Measurements from ENCODE around the gene HECW1.

Gene HECW1

GRCh38 chr7:43467846-43468245 is 355.4 kb downstream of the HECW1 start:
- Histone ChIP-seq H3K9me3 (ENCODE audit: control insufficient read depth, insufficient read depth, low read depth, low read length) (no peaks in the 10 kb centered on the region), H3K27me3 (ENCODE audit: control insufficient read depth, insufficient read depth, low read length) (no peaks in the 10 kb centered on the region), H3K27ac (ENCODE audit: low read depth, low read length) (no peak overlapping the region)

GRCh38 chr7:43469051-43469450 is 356.6 kb downstream of the HECW1 start:
- Histone ChIP-seq H3K36me3 (ENCODE audit: control insufficient read depth, insufficient read depth, low read length) (no peaks in the 10 kb centered on the region), H3K27ac (ENCODE audit: low read depth, low read length) (no peak overlapping the region), H3K4me1 (ENCODE audit: control insufficient read depth, insufficient read depth, low read length) (peaks cover 26% of the 10 kb centered on the region), H3K9me3 (ENCODE audit: control insufficient read depth, insufficient read depth, low read depth, low read length) (no peaks in the 10 kb centered on the region), H3K27me3 (ENCODE audit: control insufficient read depth, insufficient read depth, low read length) (no peaks in the 10 kb centered on the region), H3K4me3 (ENCODE audit: low read depth, low read length) (no peak overlapping the region), H3K9ac (ENCODE audit: low read length) (no peak overlapping the region)

More at GRCh38 chr7:43467846-43468245, 355.4 kb downstream of the HECW1 start:
- peaks cover 30% of the 10 kb centered on the region for H3K4me1 ChIP-seq (ENCODE audit: control insufficient read depth, insufficient read depth, low read length)
- no peaks in the 10 kb centered on the region for H3K36me3 ChIP-seq (ENCODE audit: control insufficient read depth, insufficient read depth, low read length)
- no peak overlapping the region for H3K9ac ChIP-seq (ENCODE audit: low read length)
- H3K4me3 ChIP-seq (ENCODE audit: low read depth, low read length), result no peak overlapping the region

- no peak overlapping the region for H3K27ac ChIP-seq (ENCODE audit: low read depth, low read length)
- no peaks in the 10 kb centered on the region for H3K36me3 ChIP-seq (ENCODE audit: control insufficient read depth, insufficient read depth, low read length)
- H3K27me3 ChIP-seq (ENCODE audit: control insufficient read depth, insufficient read depth, low read length), result no peaks in the 10 kb centered on the region
Measured at GRCh38 chr7:43470110-43470509, 357.7 kb downstream of the HECW1 start.

GRCh38 chr7:43475983-43476382 is 363.5 kb downstream of the HECW1 start:
- Histone ChIP-seq H3K4me1 (ENCODE audit: control insufficient read depth, insufficient read depth, low read length) (peaks cover 10% of the 10 kb centered on the region; the same call in 1 of the 2 replicates), H3K9me3 (ENCODE audit: control insufficient read depth, insufficient read depth, low read depth, low read length) (peaks cover 13% of the 10 kb centered on the region), H3K4me3 (ENCODE audit: low read depth, low read length) (no peak overlapping the region), H3K27ac (ENCODE audit: low read depth, low read length) (no peak overlapping the region), H3K36me3 (ENCODE audit: control insufficient read depth, insufficient read depth, low read length) (no peaks in the 10 kb centered on the region), H3K27me3 (ENCODE audit: control insufficient read depth, insufficient read depth, low read length) (no peaks in the 10 kb centered on the region), H3K9ac (ENCODE audit: low read length) (no peak overlapping the region)

More at GRCh38 chr7:43470110-43470509, 357.7 kb downstream of the HECW1 start:
- Histone ChIP-seq H3K4me3 (ENCODE audit: low read depth, low read length) (no peak overlapping the region), H3K4me1 (ENCODE audit: control insufficient read depth, insufficient read depth, low read length) (peaks cover 26% of the 10 kb centered on the region), H3K9ac (ENCODE audit: low read length) (no peak overlapping the region), H3K9me3 (ENCODE audit: control insufficient read depth, insufficient read depth, low read depth, low read length) (0 out of 2 replicates have a peak, but pooled peaks cover 2% of the 10 kb centered on the region)

GRCh38 chr7:43476896-43477295 is 364.4 kb downstream of the HECW1 start:
- Histone ChIP-seq H3K9me3 (ENCODE audit: control insufficient read depth, insufficient read depth, low read depth, low read length) (peaks cover 13% of the 10 kb centered on the region), H3K27ac (ENCODE audit: low read depth, low read length) (no peak overlapping the region), H3K36me3 (ENCODE audit: control insufficient read depth, insufficient read depth, low read length) (no peaks in the 10 kb centered on the region), H3K4me3 (ENCODE audit: low read depth, low read length) (no peak overlapping the region), H3K4me1 (ENCODE audit: control insufficient read depth, insufficient read depth, low read length) (peaks cover 10% of the 10 kb centered on the region; the same call in 1 of the 2 replicates), H3K27me3 (ENCODE audit: control insufficient read depth, insufficient read depth, low read length) (no peaks in the 10 kb centered on the region), H3K9ac (ENCODE audit: low read length) (no peak overlapping the region)

GRCh38 chr7:43479042-43479441 is 366.6 kb downstream of the HECW1 start:
- Histone ChIP-seq H3K4me1 (ENCODE audit: control insufficient read depth, insufficient read depth, low read length) (peaks cover 3% of the 10 kb centered on the region; the same call in 1 of the 2 replicates), H3K9me3 (ENCODE audit: control insufficient read depth, insufficient read depth, low read depth, low read length) (peaks cover 13% of the 10 kb centered on the region)

GRCh38 chr7:43479543-43479942 is 367.1 kb downstream of the HECW1 start:
- Histone ChIP-seq H3K27me3 (ENCODE audit: control insufficient read depth, insufficient read depth, low read length) (no peaks in the 10 kb centered on the region), H3K4me1 (ENCODE audit: control insufficient read depth, insufficient read depth, low read length) (peaks cover 3% of the 10 kb centered on the region; the same call in 1 of the 2 replicates), H3K4me3 (ENCODE audit: low read depth, low read length) (no peak overlapping the region), H3K27ac (ENCODE audit: low read depth, low read length) (no peak overlapping the region), H3K9ac (ENCODE audit: low read length) (no peak overlapping the region), H3K36me3 (ENCODE audit: control insufficient read depth, insufficient read depth, low read length) (no peaks in the 10 kb centered on the region), H3K9me3 (ENCODE audit: control insufficient read depth, insufficient read depth, low read depth, low read length) (peaks cover 13% of the 10 kb centered on the region)

More at GRCh38 chr7:43479042-43479441, 366.6 kb downstream of the HECW1 start:
- Histone ChIP-seq H3K36me3 (ENCODE audit: control insufficient read depth, insufficient read depth, low read length) (no peaks in the 10 kb centered on the region), H3K4me3 (ENCODE audit: low read depth, low read length) (no peak overlapping the region), H3K27ac (ENCODE audit: low read depth, low read length) (no peak overlapping the region), H3K27me3 (ENCODE audit: control insufficient read depth, insufficient read depth, low read length) (no peaks in the 10 kb centered on the region), H3K9ac (ENCODE audit: low read length) (no peak overlapping the region)

- no peak overlapping the region for H3K9ac ChIP-seq (ENCODE audit: low read length)
- peaks cover 3% of the 10 kb centered on the region; the same call in 1 of the 2 replicates for H3K4me1 ChIP-seq (ENCODE audit: control insufficient read depth, insufficient read depth, low read length)
- peaks cover 11% of the 10 kb centered on the region for H3K9me3 ChIP-seq (ENCODE audit: control insufficient read depth, insufficient read depth, low read depth, low read length)
- no peaks in the 10 kb centered on the region for H3K27me3 ChIP-seq (ENCODE audit: control insufficient read depth, insufficient read depth, low read length)
- H3K4me3 ChIP-seq (ENCODE audit: low read depth, low read length), result no peak overlapping the region
- no peaks in the 10 kb centered on the region for H3K36me3 ChIP-seq (ENCODE audit: control insufficient read depth, insufficient read depth, low read length)
- no peak overlapping the region for H3K27ac ChIP-seq (ENCODE audit: low read depth, low read length)
Measured at GRCh38 chr7:43480581-43480980, 368.1 kb downstream of the HECW1 start.

- H3K36me3 ChIP-seq (ENCODE audit: control insufficient read depth, insufficient read depth, low read length), result no peaks in the 10 kb centered on the region
- no peak overlapping the region for H3K27ac ChIP-seq (ENCODE audit: low read depth, low read length)
- H3K27me3 ChIP-seq (ENCODE audit: control insufficient read depth, insufficient read depth, low read length), result no peaks in the 10 kb centered on the region
- H3K9me3 ChIP-seq (ENCODE audit: control insufficient read depth, insufficient read depth, low read depth, low read length), result peaks cover 11% of the 10 kb centered on the region
- no peak overlapping the region for H3K9ac ChIP-seq (ENCODE audit: low read length)
- peaks cover 3% of the 10 kb centered on the region; the same call in 1 of the 2 replicates for H3K4me1 ChIP-seq (ENCODE audit: control insufficient read depth, insufficient read depth, low read length)
- no peak overlapping the region for H3K4me3 ChIP-seq (ENCODE audit: low read depth, low read length)
Measured at GRCh38 chr7:43481902-43482678, 369.6 kb downstream of the HECW1 start.

- peaks cover 11% of the 10 kb centered on the region for H3K9me3 ChIP-seq (ENCODE audit: control insufficient read depth, insufficient read depth, low read depth, low read length)
- peaks cover 3% of the 10 kb centered on the region; the same call in 1 of the 2 replicates for H3K4me1 ChIP-seq (ENCODE audit: control insufficient read depth, insufficient read depth, low read length)
- no peaks in the 10 kb centered on the region for H3K36me3 ChIP-seq (ENCODE audit: control insufficient read depth, insufficient read depth, low read length)
- H3K27ac ChIP-seq (ENCODE audit: low read depth, low read length), result no peak overlapping the region
- no peak overlapping the region for H3K4me3 ChIP-seq (ENCODE audit: low read depth, low read length)
- H3K27me3 ChIP-seq (ENCODE audit: control insufficient read depth, insufficient read depth, low read length), result no peaks in the 10 kb centered on the region
- H3K9ac ChIP-seq (ENCODE audit: low read length), result no peak overlapping the region
Measured at GRCh38 chr7:43482679-43483252, 370.3 kb downstream of the HECW1 start.

Data from HUES6 (cell line).